T-helper 2 cell treated with Interferon-gamma antibody and Interleukin-4, amounts not matched to agents 100 ng/mL and 5 ng/mL, for 36 hours (primary cell): Measurements from ENCODE around the gene POU2F3. TPM values are rescaled to one million over a fixed set of nuclear protein-coding genes. Genes with fewer than 3 reads are reported as not detected.

Experiments used
- intact Hi-C: fragments of 100-400 bp; cut with micrococcal nuclease; formaldehyde crosslinking; loops from one replicate; pipeline ENCODE4 v1.15.1; 2023
- total RNA-seq: library from RNA; stranded (reverse); gene quantifications from 2 replicates; pipeline ENCODE4 v1.2.3, GENCODE V29; 2022

POU2F3 gene
- total RNA-seq, result not detected in 2 replicates

- intact Hi-C loops, result no loop called here
Measured at GRCh38 chr11:120239713-120240640, at the start of gene POU2F3. POU2F3 (plus strand) TSS chr11:120240140; CDS start chr11:120240344, 204 bp downstream.

- intact Hi-C loops, result no loop called here
Measured at GRCh38 chr11:120191058-120191457, 48.9 kb upstream of the POU2F3 start.

GRCh38 chr11:120192831-120193625, 46.9 kb upstream of the POU2F3 start:
- intact Hi-C loops, result no loop called here

- intact Hi-C loops, result no loop called here
Measured at GRCh38 chr11:120194166-120194565, 45.8 kb upstream of the POU2F3 start.

- intact Hi-C loops, result no loop called here
Measured at GRCh38 chr11:120195601-120196320, 44.2 kb upstream of the POU2F3 start.

GRCh38 chr11:120196826-120197225, 43.1 kb upstream of the POU2F3 start:
- intact Hi-C loops, result no loop called here

- intact Hi-C loops, result no loop called here
Measured at GRCh38 chr11:120197251-120197891, 42.6 kb upstream of the POU2F3 start.

GRCh38 chr11:120197977-120198376, 42.0 kb upstream of the POU2F3 start:
- intact Hi-C loops, result no loop called here

GRCh38 chr11:120198403-120198786, 41.5 kb upstream of the POU2F3 start:
- intact Hi-C loops, result no loop called here

GRCh38 chr11:120198787-120199469, 41.0 kb upstream of the POU2F3 start:
- intact Hi-C loops, result no loop called here

GRCh38 chr11:120199613-120200012, 40.3 kb upstream of the POU2F3 start:
- intact Hi-C loops, result no loop called here

GRCh38 chr11:120200677-120201076, 39.3 kb upstream of the POU2F3 start:
- intact Hi-C loops, result no loop called here

GRCh38 chr11:120201653-120202052, 38.3 kb upstream of the POU2F3 start:
- intact Hi-C loops, result no loop called here

- intact Hi-C loops, result no loop called here
Measured at GRCh38 chr11:120203626-120204025, 36.3 kb upstream of the POU2F3 start.

- intact Hi-C loops, result no loop called here
Measured at GRCh38 chr11:120205596-120206161, 34.3 kb upstream of the POU2F3 start.

GRCh38 chr11:120207512-120207911, 32.4 kb upstream of the POU2F3 start:
- intact Hi-C loops, result no loop called here

GRCh38 chr11:120208001-120208441, 31.9 kb upstream of the POU2F3 start:
- intact Hi-C loops, result no loop called here

GRCh38 chr11:120208777-120209176, 31.2 kb upstream of the POU2F3 start:
- intact Hi-C loops, result no loop called here

GRCh38 chr11:120209746-120210625, 30.0 kb upstream of the POU2F3 start:
- intact Hi-C loops, result no loop called here
